Neuronal stem cell (in vitro differentiated cells): ENCODE measurements around the gene CEP350.
A peak's percentile ranks its signal among the peaks of the same experiment; 100 is the strongest.

Experiments used
- DNase-seq: peaks from one replicate; pipeline ENCODE4 v3.0.0-alpha.2; 2013; ENCODE audit warnings: low spot score
- H2AFZ ChIP-seq: one replicate; pipeline ENCODE4 v1.6.1; 2013; ENCODE audit warnings: mild to moderate bottlenecking, low read length, inconsistent platforms
- H2AK5ac ChIP-seq: 2 replicates; pipeline ENCODE4 v1.6.1; 2013; ENCODE audit warnings: low read depth, mild to moderate bottlenecking, inconsistent platforms, low read length, moderate library complexity, mixed read lengths
- H2BK120ac ChIP-seq: 2 replicates; pipeline ENCODE4 v1.6.1; 2013; ENCODE audit warnings: low read depth, mild to moderate bottlenecking, inconsistent platforms, low read length, moderate library complexity, mixed read lengths
- H2BK12ac ChIP-seq: one replicate; pipeline ENCODE4 v1.6.1; 2013; ENCODE audit warnings: low read length, inconsistent platforms
- H2BK15ac ChIP-seq: 2 replicates; pipeline ENCODE4 v1.6.1; 2013; ENCODE audit warnings: mild to moderate bottlenecking, low read length, inconsistent platforms, mixed read lengths
- H2BK5ac ChIP-seq: one replicate; pipeline ENCODE4 v1.6.1; 2013; ENCODE audit warnings: inconsistent platforms, mild to moderate bottlenecking, low read length, moderate library complexity
- H3K14ac ChIP-seq: one replicate; pipeline ENCODE4 v1.6.1; 2013; ENCODE audit warnings: low read length, inconsistent platforms
- H3K18ac ChIP-seq: 2 replicates; pipeline ENCODE4 v1.6.1; 2013; ENCODE audit warnings: low read length, inconsistent platforms
- H3K23ac ChIP-seq: 2 replicates; pipeline ENCODE4 v1.6.1; 2013; ENCODE audit warnings: low read depth, mild to moderate bottlenecking, mixed read lengths, low read length, inconsistent platforms; ENCODE audit not compliant: poor library complexity
- H3K27ac ChIP-seq: replicated peaks from 3 replicates; pipeline ENCODE4 v1.5.1; 2013; ENCODE audit warnings: low read length, inconsistent platforms
- H3K27me3 ChIP-seq, 3 experiments: 2 replicates each; pipeline ENCODE4 v1.6.1; 2013; ENCODE audit warnings: low read length in 3 of 3, mild to moderate bottlenecking in 2 of 3, inconsistent platforms in 1 of 3, low read depth in 1 of 3, mixed read lengths in 1 of 3, moderate library complexity in 1 of 3; ENCODE audit not compliant: control insufficient read depth in 3 of 3, insufficient read depth in 3 of 3
- H3K36me3 ChIP-seq, 2 donors: replicated peaks in 1 of 2; 2 replicates each; pipeline ENCODE4 v1.6.1; 2013; ENCODE audit warnings: low read length in 2 of 2; ENCODE audit not compliant: control insufficient read depth in 2 of 2, insufficient read depth in 2 of 2
- H3K4ac ChIP-seq: 2 replicates; pipeline ENCODE4 v1.6.1; 2013; ENCODE audit warnings: inconsistent platforms, mild to moderate bottlenecking, low read length, moderate library complexity
- H3K4me1 ChIP-seq, 2 donors: 1 replicate in 1 of 2; 2 replicates in 1 of 2; pipeline ENCODE4 v1.6.1; 2013; ENCODE audit warnings: low read length in 2 of 2, low read depth in 1 of 2; ENCODE audit not compliant: control insufficient read depth in 2 of 2, insufficient read depth in 1 of 2
- H3K4me2 ChIP-seq: one replicate; pipeline ENCODE4 v1.6.1; 2013; ENCODE audit warnings: mild to moderate bottlenecking, low read length, inconsistent platforms; ENCODE audit not compliant: insufficient read depth, poor library complexity, severe bottlenecking
- H3K4me3 ChIP-seq, 2 donors: 2 replicates each; pipeline ENCODE4 v1.5.1; 2013; ENCODE audit warnings: low read length in 2 of 2, mild to moderate bottlenecking in 2 of 2, inconsistent platforms in 1 of 2, moderate library complexity in 1 of 2
- H3K79me1 ChIP-seq: one replicate; pipeline ENCODE4 v1.6.1; 2013; ENCODE audit warnings: low read depth, mild to moderate bottlenecking, inconsistent platforms, low read length, moderate library complexity
- H3K9ac ChIP-seq: one replicate; pipeline ENCODE4 v1.6.1; 2013; ENCODE audit warnings: mild to moderate bottlenecking, low read depth, low read length, inconsistent platforms; ENCODE audit not compliant: poor library complexity
- H3K9me3 ChIP-seq, 2 donors: replicated peaks in 1 of 2; 2 replicates each; pipeline versions ENCODE3 to v1.6.1; 2013; ENCODE audit warnings: low read length in 2 of 2, mild to moderate bottlenecking in 2 of 2, inconsistent platforms in 1 of 2, low read depth in 1 of 2, mixed read lengths in 1 of 2, moderate library complexity in 1 of 2; ENCODE audit not compliant: control insufficient read depth in 2 of 2, insufficient read depth in 1 of 2
- H4K8ac ChIP-seq: one replicate; pipeline ENCODE4 v1.6.1; 2013; ENCODE audit warnings: low read depth, mild to moderate bottlenecking, inconsistent platforms, low read length, moderate library complexity
- H4K91ac ChIP-seq: one replicate; pipeline ENCODE4 v1.6.1; 2013; ENCODE audit warnings: low read length, low read depth, mild to moderate bottlenecking, inconsistent platforms; ENCODE audit not compliant: poor library complexity
- whole genome bisulfite sequencing, 2 donors: extraction: QIAGEN DNeasy Blood & Tissue Kit; methylation state at CpG; one replicate each; pipeline ENCODE4 v1.1.7; 2013; ENCODE audit warnings: missing lambda C conversion rate in 2 of 2, mixed read lengths in 1 of 2; ENCODE audit not compliant: insufficient read length in 2 of 2, insufficient replicate concordance in 1 of 2; ENCODE audit errors: extremely low coverage in 2 of 2; 5-methylcytosine and 5-hydroxymethylcytosine counted together

CEP350 gene

GRCh38 chr1:179971563-179972496 lies 17.2 kb downstream of the CEP350 start:
- Histone ChIP-seq H3K79me1 (no peaks in the 10 kb centered on the region), H3K27ac (peak overlapping the region; percentile 36), H3K9ac (no peak overlapping the region), H3K18ac (no peak overlapping the region), H3K36me3 (peaks cover 0 to 11% of the 10 kb centered on the region in 2 donors), H3K4me1 (no peaks in the 10 kb centered on the region), H3K4ac (no peak overlapping the region), H4K8ac (no peak overlapping the region), H2BK12ac (no peak overlapping the region), H4K91ac (no peak overlapping the region), H2BK15ac (no peak overlapping the region), H3K4me2 (no peak overlapping the region), H3K14ac (no peak overlapping the region), H2BK120ac (no peak overlapping the region), H3K27me3 (no peaks in the 10 kb centered on the region), H2AK5ac (no peak overlapping the region), H3K9me3 (peaks cover 0 to 7% of the 10 kb centered on the region in 2 donors), H2BK5ac (no peak overlapping the region), H3K23ac (no peak overlapping the region), H3K4me3 (no peak overlapping the region), H2AFZ (no peak overlapping the region)
- WGBS, 2 donors, result no CpG with 5 or more reads among the region's 5 CpGs
- DNase-seq, result no peak

GRCh38 chr1:179973198-179974110 lies 18.8 kb downstream of the CEP350 start:
- Histone ChIP-seq H3K36me3 (peaks cover 0 to 10% of the 10 kb centered on the region in 2 donors), H3K14ac (no peak overlapping the region), H3K4me2 (no peak overlapping the region), H3K9me3 (peaks cover 0 to 2% of the 10 kb centered on the region in 2 donors), H3K4me3 (no peak overlapping the region), H4K91ac (no peak overlapping the region), H3K4ac (no peak overlapping the region), H3K27ac (no peak overlapping the region), H3K4me1 (no peaks in the 10 kb centered on the region), H2BK12ac (no peak overlapping the region), H2AFZ (no peak overlapping the region), H2AK5ac (no peak overlapping the region), H2BK15ac (no peak overlapping the region), H4K8ac (no peak overlapping the region), H3K23ac (no peak overlapping the region), H3K27me3 (no peaks in the 10 kb centered on the region), H3K18ac (no peak overlapping the region), H3K9ac (no peak overlapping the region), H2BK5ac (no peak overlapping the region), H2BK120ac (no peak overlapping the region), H3K79me1 (no peaks in the 10 kb centered on the region)
- no CpG with 5 or more reads among the region's 6 CpGs for WGBS, 2 donors
- DNase-seq, result no peak

- Histone ChIP-seq H4K91ac (no peak overlapping the region), H3K4ac (no peak overlapping the region), H2AFZ (no peak overlapping the region), H3K18ac (no peak overlapping the region), H2AK5ac (no peak overlapping the region), H2BK12ac (no peak overlapping the region), H3K79me1 (no peaks in the 10 kb centered on the region), H3K4me1 (no peaks in the 10 kb centered on the region), H3K9ac (no peak overlapping the region), H3K27me3 (no peaks in the 10 kb centered on the region), H3K14ac (no peak overlapping the region), H2BK15ac (no peak overlapping the region), H3K9me3 (peaks cover 0 to 14% of the 10 kb centered on the region in 2 donors), H3K4me2 (no peak overlapping the region), H3K23ac (no peak overlapping the region), H2BK120ac (no peak overlapping the region), H3K27ac (no peak overlapping the region), H3K36me3 (peaks cover 0 to 2% of the 10 kb centered on the region in 2 donors), H3K4me3 (no peak overlapping the region), H2BK5ac (no peak overlapping the region), H4K8ac (no peak overlapping the region)
- DNase-seq, result no peak
- no CpG with 5 or more reads among the region's 4 CpGs for WGBS, 2 donors
Observed at GRCh38 chr1:179976970-179977651, 22.5 kb downstream of the CEP350 start.
